GM11168 (cell line): ENCODE measurements around the gene ZC3H12A.

Experiments
- in situ Hi-C: fragments of 300-500 bp; cut with MboI; formaldehyde crosslinking; loops from one replicate; pipeline ENCODE4 v1.12.0; 2022; ENCODE audit warnings: low sequenced_read_pairs; ENCODE audit not compliant: unreplicated experiment

Gene ZC3H12A

GRCh38 chr1:37474046-37474696, at the start of gene ZC3H12A:
ZC3H12A (plus strand) TSS chr1:37474580; CDS start chr1:37475497, 917 bp downstream.
- in situ Hi-C loops: no loop called here

- in situ Hi-C loops: no loop called here
These were observed 49.2 kb upstream of the ZC3H12A start for GRCh38 chr1:37425221-37425620.

GRCh38 chr1:37429029-37429428, 45.4 kb upstream of the ZC3H12A start:
- in situ Hi-C loops: no loop called here

GRCh38 chr1:37430103-37430985, 44.0 kb upstream of the ZC3H12A start:
- in situ Hi-C loops: no loop called here

- in situ Hi-C loops: no loop called here
These were observed 41.7 kb upstream of the ZC3H12A start for GRCh38 chr1:37432716-37433115.

- in situ Hi-C loops: no loop called here
These were observed 41.2 kb upstream of the ZC3H12A start for GRCh38 chr1:37433171-37433570.

- in situ Hi-C loops: no loop called here
These were observed 39.8 kb upstream of the ZC3H12A start for GRCh38 chr1:37434292-37435225.

GRCh38 chr1:37437087-37437486, 37.3 kb upstream of the ZC3H12A start:
- in situ Hi-C loops: no loop called here

- in situ Hi-C loops: no loop called here
These were observed 36.1 kb upstream of the ZC3H12A start for GRCh38 chr1:37438037-37438868.

- in situ Hi-C loops: no loop called here
These were observed 35.5 kb upstream of the ZC3H12A start for GRCh38 chr1:37438869-37439343.

- in situ Hi-C loops: no loop called here
These were observed 34.9 kb upstream of the ZC3H12A start for GRCh38 chr1:37439349-37439995.

- in situ Hi-C loops: no loop called here
These were observed 32.9 kb upstream of the ZC3H12A start for GRCh38 chr1:37441490-37441889.

- in situ Hi-C loops: no loop called here
These were observed 32.2 kb upstream of the ZC3H12A start for GRCh38 chr1:37442139-37442538.

GRCh38 chr1:37442644-37443043, 31.7 kb upstream of the ZC3H12A start:
- in situ Hi-C loops: no loop called here

GRCh38 chr1:37446874-37447273, 27.5 kb upstream of the ZC3H12A start:
- in situ Hi-C loops: no loop called here

GRCh38 chr1:37448185-37448584, 26.2 kb upstream of the ZC3H12A start:
- in situ Hi-C loops: no loop called here

- in situ Hi-C loops: no loop called here
These were observed 25.5 kb upstream of the ZC3H12A start for GRCh38 chr1:37448691-37449417.

- in situ Hi-C loops: loop anchor here (10.0 kb wide), 1 partner anchor 55 kb away; no protein-coding TSS in a partner anchor
These were observed 24.4 kb upstream of the ZC3H12A start for GRCh38 chr1:37449936-37450335.
